Hindlimb muscle (tissue), 1 donor: Measurements from ENCODE around the gene RAVER1. TPM values are rescaled to one million over a fixed set of nuclear protein-coding genes. Genes with fewer than 3 reads are reported as not detected.
A peak's percentile ranks its signal among the peaks of the same experiment; 100 is the strongest.
"Not testable (repeated sequence)": the region's sequence is repeated elsewhere in the genome, so short reads cannot be mapped to it uniquely, and the experiment has no call there.

Source experiments
- DNase-seq: peaks from one replicate; pipeline ENCODE4 v3.0.0-alpha.2; 2013
- polyA plus RNA-seq: library from polyadenylated mRNA; unstranded; fragments of 120-200 nt; gene quantifications from one replicate; pipeline ENCODE4 v1.2.1, GENCODE V29; 2013; ENCODE audit not compliant: insufficient read length

RAVER1 gene
- polyA plus RNA-seq, 1 donor: 18.4 TPM

DNA sequence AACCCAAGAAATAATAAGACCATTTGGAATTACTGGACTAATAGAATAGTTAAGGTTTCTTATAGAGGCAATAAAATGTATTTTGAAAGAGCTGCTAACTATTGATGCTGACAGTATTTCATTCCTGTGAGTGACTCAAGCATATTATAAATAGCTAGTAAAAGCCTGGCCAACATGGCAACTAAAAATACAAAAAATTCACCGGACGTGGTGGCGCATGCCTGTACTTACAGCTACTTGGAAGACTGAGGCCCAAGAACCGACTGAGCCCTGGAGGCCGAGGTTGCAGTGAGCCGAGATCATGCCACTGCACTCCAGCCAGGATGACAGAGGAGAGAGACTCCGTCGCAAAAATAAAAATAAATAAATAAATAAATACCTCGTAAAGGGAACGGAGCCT is 11.5 kb upstream of the RAVER1 start:
- no peak for DNase-seq

- no peak for DNase-seq
Observed at GRCh38 chr19:10343495-10343894, 10.2 kb upstream of the RAVER1 start.

DNA sequence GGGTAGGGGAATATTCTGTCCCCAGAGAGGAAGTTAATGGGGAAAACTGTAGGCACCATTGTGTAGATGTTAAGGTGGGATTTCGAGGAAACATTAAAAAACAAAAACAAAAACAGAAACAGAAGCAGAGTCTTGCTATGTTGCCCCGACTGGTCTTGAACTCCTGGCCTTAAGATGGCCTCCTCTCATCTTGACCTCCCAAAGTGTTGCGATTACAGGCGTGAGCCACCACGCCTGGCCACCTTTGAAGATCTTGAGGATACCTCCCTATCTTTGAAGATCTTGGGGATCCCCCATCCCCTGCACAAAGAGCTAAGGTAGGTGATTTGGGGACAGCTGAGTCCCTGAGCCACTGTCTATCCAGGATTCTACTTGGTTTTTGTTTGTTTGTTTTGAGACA is 6.6 kb upstream of the RAVER1 start:
- DNase-seq: no peak

GRCh38 chr19:10339380-10339960 is 6.1 kb upstream of the RAVER1 start, which contains the start of gene ICAM3:
ICAM3 (minus strand) TSS chr19:10339624; CDS start chr19:10339614, 10 bp downstream.
- DNase-seq: no peak

DNA sequence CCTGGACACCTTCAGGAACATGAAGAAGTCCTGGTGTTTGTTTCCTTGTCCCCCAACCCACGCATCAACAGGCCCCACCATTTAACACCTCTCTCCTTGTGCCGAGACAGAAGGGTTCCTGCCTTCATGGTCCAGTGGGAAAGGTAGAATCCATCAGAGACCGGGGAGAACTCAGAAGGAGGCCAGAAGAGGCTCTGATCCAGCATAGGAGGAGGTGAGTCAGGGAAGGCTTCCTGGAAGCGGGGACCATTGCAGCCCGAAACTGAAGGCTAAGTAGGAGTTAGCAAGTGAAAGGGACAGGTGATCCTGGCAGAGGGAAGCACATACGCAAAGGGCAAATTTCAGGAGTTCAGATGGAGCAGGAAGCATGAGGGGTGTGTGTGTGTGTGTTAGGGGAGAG is 5.6 kb upstream of the RAVER1 start:
- DNase-seq: no peak

GRCh38 chr19:10336725-10337124 is 3.4 kb upstream of the RAVER1 start:
- DNase-seq: not testable (repeated sequence)

DNA sequence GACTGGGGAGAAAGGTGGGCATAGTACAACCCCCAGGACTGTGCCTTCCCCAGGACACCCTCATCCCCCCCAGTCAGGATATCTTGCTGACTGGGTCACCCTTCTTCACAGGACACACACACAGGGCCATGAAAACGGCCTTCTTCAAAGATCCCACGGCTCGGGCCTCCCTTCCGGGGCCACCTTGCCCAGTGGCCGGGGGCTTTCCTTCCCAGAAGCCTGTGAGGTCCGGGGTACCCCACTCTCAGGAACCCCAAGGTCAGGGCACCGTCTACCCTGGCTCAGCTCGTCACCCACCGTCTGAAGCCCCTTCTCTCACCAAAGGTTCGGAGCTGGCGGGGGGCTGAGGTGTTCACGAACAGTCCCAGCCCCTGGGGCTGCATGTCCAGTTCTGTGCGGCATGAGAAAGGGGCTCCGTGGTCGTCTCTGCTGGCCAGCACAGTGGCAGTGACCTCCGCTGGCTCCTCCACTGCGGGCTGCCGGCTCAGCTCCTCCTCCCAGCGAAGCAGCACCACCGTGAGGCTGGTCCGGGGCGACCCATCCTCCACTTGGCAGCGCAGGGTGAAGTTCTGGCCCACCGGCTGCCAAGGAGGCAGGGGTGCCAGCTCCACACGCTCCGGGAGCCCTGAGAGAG is 2.1 kb upstream of the RAVER1 start:
- no peak for DNase-seq

DNA sequence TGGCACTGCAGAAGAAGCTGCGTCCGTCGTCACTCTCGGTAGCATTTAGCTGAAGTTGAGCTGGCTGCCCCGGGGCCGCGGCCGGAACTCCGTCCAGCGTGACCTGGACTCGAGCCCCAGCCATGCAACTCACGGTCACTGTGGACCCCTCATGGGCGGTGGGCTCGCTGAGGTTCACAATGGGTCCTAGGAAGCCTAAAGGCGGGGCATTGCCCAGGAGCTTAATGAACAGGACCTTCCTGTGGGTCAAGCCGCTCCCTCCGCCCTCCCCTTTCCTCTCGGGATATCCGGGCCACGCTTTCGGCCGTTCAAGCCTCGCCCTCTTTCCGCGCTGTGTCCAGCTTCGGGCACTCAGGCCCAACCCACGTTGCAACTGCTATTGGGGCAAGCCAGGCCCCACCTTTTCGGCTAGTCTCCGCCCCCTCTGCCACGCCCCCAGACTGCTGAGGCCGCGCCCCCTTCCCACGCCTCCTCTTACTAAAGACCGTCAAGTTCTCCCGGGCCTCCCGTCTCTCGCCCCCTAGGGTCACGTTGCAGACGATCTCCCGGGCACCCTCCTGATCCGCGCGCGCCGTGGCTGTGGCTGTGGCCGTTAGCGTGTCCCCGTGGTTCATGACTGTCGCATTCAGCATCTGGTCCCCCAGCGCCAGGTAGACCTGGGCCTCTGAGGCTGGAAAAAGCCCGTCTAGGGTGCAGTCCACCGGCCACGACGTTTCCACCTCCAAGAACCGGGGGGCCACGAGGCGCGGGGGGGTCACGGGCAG is 1.4 kb upstream of the RAVER1 start:
- peak; percentile 87 for DNase-seq

- DNase-seq: no peak
Observed at GRCh38 chr19:10333758-10334587, 644 bp upstream of the RAVER1 start.

DNA sequence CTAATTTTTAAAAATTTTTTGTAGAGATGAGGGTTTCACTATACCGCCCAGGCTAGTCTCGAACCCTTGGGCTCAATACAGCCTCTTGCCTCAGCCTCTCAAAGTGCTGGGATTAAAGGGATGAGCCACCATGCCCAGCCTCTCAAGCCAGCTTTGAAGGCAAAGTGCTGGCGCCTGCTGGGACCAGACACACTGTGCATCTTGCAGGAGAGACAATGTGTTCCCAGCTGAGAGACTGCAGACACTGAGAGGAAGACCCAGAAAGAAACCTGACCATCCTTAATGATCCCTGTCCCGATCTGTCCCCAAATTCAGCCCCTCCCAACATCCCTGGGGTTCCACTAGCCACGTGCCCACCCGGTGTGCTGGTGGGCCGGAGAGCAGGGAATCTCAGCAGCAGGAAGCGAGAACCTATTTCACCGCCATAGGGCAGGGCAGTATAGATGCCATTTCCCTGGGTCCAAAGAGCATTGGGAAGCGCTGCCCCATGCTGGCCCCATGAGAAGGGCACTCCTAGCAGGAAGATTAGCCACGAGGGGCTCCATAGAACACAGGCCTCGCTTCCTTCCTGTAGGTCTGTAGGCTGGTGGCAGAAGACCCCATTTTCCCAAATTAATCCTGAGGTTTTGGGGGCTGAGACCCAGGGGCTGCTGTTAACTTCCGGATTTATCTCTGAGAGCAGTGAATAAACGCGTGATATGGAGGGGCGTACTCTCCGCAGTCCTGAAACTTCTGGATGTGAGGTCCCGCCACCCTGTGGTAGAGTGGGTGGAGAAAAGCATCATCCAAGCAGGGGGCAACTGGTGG is 968 bp downstream of the RAVER1 start:
- DNase-seq: no peak

DNA sequence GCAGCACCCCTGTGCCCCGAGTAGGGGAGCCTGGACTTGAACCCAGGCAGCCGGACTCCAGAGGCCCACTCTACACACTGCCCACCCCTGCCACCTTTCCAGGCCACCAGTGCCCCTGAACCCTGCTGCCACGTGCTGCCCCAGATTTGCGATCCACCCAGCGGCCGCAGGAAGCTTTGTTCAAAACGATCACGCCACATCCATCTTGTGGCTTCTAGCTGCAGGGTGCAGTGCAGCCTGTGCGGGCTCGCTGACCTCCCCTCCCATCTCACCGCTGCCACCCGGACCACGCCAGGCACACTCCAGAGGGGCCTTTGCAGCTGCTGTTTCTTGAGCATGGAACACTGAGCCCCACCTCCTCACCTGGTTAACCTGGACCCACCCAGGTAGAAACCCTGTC is 3.8 kb downstream of the RAVER1 start:
- DNase-seq: no peak

- DNase-seq: no peak
Observed at GRCh38 chr19:10328558-10329429, 4.5 kb downstream of the RAVER1 start.

DNA sequence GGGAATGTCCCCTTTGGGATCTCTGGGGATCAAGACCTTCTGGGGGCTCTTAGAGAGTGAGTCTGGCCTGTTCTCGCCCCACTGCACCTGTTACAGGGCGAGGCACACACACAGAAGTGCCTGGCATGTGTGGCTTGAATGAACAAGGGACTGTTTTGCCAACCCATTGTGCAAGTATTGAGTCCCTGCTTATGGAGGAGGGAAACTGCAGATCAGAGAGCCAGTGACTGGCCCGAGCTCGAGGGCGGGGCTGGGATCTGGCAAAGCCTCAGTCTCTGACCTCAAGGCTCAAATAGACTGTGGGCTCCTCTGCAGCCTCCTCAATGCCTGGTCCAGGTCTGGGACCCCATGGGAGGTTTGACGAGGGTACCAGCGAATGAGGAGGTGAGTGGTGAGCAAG is 5.5 kb downstream of the RAVER1 start:
- no peak for DNase-seq

DNA sequence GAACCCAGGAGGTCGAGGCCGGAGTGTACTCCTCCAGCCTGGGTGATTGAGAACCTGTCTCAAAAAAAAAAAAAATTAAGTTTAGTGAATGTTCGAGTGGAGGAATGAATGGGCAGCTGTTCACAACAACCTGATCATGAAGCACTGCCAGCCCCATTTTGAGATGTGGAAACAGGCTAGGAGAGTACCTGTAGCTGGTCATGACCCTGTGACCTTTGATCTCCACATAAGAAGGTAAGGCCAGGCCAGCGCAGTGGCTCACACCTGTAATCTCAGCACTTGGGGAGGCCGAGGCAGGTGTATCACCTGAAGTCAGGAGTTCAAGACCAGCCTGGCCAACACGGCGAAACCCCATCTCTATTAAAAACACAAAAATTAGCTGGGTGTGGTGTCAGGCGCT is 7.6 kb downstream of the RAVER1 start:
- no peak for DNase-seq

GRCh38 chr19:10321874-10322835 is 11.2 kb downstream of the RAVER1 start:
- no peak for DNase-seq

DNA sequence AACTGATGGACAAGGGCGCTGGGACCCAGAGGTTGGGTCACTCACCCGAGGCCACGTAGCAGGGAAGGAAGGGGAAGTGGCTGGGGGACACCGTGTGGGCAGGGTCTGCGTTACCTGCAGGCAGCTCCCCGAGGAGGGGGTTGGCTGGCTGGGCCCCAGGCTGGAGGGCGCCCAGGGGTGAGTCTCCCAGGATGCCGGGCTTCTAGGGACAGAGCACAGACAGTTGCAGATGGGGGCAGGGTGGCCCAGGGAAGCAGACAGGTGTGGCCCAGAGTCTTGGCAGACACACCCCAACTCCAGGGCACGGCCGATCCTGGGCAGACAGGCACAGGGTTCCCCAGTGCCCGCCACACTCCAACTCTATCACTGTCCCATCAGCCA is 11.9 kb downstream of the RAVER1 start:
- no peak for DNase-seq

GRCh38 chr19:10320602-10321416 is 12.5 kb downstream of the RAVER1 start:
- no peak for DNase-seq

GRCh38 chr19:10318807-10319682 is 14.3 kb downstream of the RAVER1 start:
- no peak for DNase-seq
